Mesodermal cell (in vitro differentiated cells): ENCODE data around the gene MAN2B2.

ENCODE experiments used
- H3K27ac ChIP-seq: 2 replicates; pipeline ENCODE4 v1.7.0; 2013; ENCODE audit warnings: mild to moderate bottlenecking, low read depth, low read length, moderate library complexity; ENCODE audit not compliant: severe bottlenecking
- H3K36me3 ChIP-seq: 2 replicates; pipeline ENCODE4 v1.7.1; 2013; ENCODE audit warnings: mild to moderate bottlenecking, low read length, moderate library complexity; ENCODE audit not compliant: control insufficient read depth, insufficient read depth
- H3K4me1 ChIP-seq: one replicate; pipeline ENCODE4 v1.7.1; 2013; ENCODE audit warnings: mild to moderate bottlenecking, low read length; ENCODE audit not compliant: insufficient read depth, control insufficient read depth, poor library complexity, severe bottlenecking
- H3K4me3 ChIP-seq: 2 replicates; pipeline ENCODE4 v1.7.0; 2013; ENCODE audit warnings: low read length, control low read depth, mild to moderate bottlenecking; ENCODE audit not compliant: insufficient read depth, poor library complexity, severe bottlenecking; ENCODE audit errors: extremely low read depth
- H3K9me3 ChIP-seq: 2 replicates; pipeline ENCODE4 v1.7.1; 2013; ENCODE audit warnings: mild to moderate bottlenecking, low read length, moderate library complexity; ENCODE audit not compliant: control insufficient read depth
- WGBS, 2 experiments: methylation state at CpG; one replicate each; pipeline ENCODE4 v1.1.5; 2013; ENCODE audit warnings: missing lambda C conversion rate in 2 of 2; ENCODE audit not compliant: insufficient coverage in 2 of 2; 5-methylcytosine and 5-hydroxymethylcytosine counted together

MAN2B2 gene

DNA sequence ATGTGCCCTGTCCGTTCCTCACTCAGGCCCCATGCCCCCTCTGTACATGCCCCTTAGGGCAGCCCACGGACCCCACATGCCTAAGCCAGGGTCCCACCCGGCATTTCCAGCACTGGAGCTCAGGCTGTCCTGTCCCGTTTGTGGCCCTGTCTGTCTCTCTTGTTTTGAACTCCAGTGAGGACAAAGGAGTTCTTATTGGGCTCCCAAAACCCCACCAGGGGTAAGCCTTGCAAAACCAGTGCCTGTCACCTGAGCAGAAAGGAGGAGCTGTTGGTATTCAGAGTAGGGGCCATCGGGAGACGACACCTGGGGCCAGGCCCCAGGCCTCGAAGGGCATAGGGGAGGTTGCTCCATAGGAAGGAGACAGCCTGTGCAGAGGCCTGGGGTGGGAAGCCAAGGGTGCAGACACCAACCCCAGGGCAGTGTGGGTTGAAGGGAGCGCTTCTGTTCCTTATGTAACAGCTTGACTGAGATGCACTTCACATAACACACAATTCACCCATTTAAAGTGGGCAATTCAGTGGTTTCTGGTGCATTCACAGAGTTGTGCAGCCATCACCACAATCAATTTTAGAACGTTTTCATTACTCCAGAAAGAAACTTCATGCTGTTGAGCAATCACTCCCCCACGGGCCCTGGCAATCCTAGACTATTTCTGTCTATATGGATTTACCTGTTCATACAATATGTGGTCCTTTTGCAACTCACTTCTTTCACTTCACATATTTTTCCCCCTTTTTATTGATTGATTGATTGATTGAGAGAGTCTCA is 31.7 kb downstream of the MAN2B2 start:
- H3K36me3 ChIP-seq, result peaks cover 24% of the 10 kb centered on the region
- WGBS, 2 experiments, result 89 to 90% methylated on average over 8 to 9 of the region's 10 CpGs
- no peaks in the 10 kb centered on the region for H3K4me1 ChIP-seq
- H3K4me3 ChIP-seq, result no peak overlapping the region
- no peak overlapping the region for H3K27ac ChIP-seq
- peaks cover 12% of the 10 kb centered on the region for H3K9me3 ChIP-seq

DNA sequence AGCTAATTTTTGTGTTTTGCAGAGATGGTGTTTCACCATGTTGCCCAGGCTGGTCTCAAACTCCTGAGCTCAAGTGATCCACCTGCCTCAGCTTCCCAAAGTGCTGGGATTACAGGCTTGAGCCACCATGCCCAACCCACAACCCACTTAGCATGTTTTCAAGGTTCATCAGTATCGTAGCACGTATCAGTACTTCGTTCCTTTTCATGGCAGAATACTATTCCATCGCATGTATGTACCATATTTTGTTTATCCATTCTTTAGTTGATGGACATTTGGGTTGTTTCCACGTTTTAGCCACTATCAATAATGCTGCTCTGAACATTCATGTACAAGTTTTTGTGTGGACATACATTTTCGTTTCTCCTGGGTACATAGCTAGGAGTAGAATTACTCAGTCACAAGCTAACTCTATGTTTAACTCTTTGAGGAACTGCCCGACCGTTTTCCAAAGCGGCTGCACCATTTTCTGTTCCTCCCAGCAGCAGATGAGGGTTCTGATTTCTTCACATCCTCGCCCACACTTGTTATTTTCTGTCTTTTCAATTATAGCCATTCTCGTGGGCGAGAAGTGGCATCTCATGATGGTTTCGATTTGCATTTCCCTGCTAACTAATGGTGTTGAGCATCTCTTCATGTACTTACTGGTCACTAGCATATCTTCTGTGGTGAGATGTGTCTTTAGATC is 32.5 kb downstream of the MAN2B2 start:
- 84 to 90% methylated on average over 6 to 11 of the region's 13 CpGs for WGBS, 2 experiments
- Histone ChIP-seq H3K9me3 (peaks cover 12% of the 10 kb centered on the region), H3K27ac (no peak overlapping the region), H3K4me3 (no peak overlapping the region), H3K36me3 (peaks cover 24% of the 10 kb centered on the region), H3K4me1 (no peaks in the 10 kb centered on the region)

DNA sequence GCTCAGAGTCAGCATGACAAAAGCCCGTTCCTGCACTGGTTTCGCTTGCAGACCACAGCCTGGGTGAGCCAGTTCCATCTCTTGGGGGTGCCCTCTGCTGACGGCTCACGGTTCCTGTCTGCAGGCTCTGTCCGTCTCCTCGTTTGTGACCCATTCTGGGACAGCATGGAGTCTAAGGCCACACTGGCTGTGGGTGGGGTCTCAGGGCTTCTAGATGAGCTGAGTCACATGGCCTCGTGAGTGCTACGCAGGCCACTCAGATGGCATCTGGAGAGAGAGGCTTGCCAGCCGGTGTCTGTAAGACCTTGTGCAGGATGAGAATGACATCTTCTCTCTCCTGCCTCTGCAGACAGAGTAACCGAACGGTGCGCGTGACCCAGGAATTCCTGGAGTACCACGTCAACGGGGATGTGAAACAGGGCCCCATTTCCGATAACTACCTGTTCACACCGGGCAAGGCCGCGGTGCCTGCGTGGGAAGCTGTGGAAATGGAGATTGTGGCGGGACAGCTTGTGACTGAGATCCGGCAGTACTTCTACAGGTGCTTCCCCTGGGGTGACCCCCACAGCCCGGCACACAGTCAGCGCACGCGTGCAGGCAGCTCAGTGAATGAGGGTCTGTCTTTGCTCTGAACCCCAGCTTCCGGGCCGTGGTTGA is 33.9 kb downstream of the MAN2B2 start:
- H3K27ac ChIP-seq, result no peak overlapping the region
- no peaks in the 10 kb centered on the region for H3K4me1 ChIP-seq
- WGBS, 2 experiments, result 82 to 87% methylated on average over 25 to 28 of the region's 28 CpGs

GRCh38 chr4:6609415-6610079 is 34.6 kb downstream of the MAN2B2 start:
- H3K4me3 ChIP-seq, result no peak overlapping the region
- peaks cover 24% of the 10 kb centered on the region for H3K36me3 ChIP-seq
- no peaks in the 10 kb centered on the region for H3K4me1 ChIP-seq
- peaks cover 9% of the 10 kb centered on the region for H3K9me3 ChIP-seq
- WGBS, 2 experiments, result 95 to 96% methylated on average over 22 to 26 of the region's 26 CpGs
- H3K27ac ChIP-seq, result no peak overlapping the region

More for the DNA sequence above, 33.9 kb downstream of the MAN2B2 start:
- Histone ChIP-seq H3K36me3 (peaks cover 24% of the 10 kb centered on the region), H3K9me3 (peaks cover 12% of the 10 kb centered on the region), H3K4me3 (no peak overlapping the region)

DNA sequence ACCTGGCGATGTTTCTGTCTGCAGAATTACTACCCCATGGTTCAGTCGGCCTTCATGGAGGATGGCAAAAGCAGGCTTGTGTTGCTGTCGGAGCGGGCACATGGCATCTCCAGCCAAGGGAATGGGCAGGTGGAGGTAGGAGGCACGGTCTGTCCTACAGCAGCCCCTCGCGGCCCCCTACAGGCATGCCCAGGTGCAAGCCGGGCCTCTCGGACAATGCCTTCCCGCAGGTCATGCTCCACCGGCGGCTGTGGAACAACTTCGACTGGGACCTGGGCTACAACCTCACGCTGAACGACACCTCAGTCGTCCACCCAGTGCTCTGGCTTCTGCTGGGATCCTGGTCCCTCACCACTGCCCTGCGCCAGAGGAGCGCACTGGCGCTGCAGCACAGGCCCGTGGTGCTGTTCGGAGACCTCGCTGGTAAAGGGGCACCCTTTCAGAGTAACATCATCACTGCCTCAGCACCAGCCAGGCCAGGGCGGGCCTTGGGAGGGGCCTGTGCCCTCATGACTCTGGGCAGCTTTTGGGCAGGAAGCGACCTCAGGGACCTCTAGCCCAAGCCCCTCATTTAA is 36.0 kb downstream of the MAN2B2 start:
- 93 to 95% methylated on average over 19 to 22 of the region's 24 CpGs for WGBS, 2 experiments
- H3K4me3 ChIP-seq, result no peak overlapping the region
- H3K4me1 ChIP-seq, result no peaks in the 10 kb centered on the region
- no peak overlapping the region for H3K27ac ChIP-seq
- H3K9me3 ChIP-seq, result no peaks in the 10 kb centered on the region
- peaks cover 13% of the 10 kb centered on the region for H3K36me3 ChIP-seq

DNA sequence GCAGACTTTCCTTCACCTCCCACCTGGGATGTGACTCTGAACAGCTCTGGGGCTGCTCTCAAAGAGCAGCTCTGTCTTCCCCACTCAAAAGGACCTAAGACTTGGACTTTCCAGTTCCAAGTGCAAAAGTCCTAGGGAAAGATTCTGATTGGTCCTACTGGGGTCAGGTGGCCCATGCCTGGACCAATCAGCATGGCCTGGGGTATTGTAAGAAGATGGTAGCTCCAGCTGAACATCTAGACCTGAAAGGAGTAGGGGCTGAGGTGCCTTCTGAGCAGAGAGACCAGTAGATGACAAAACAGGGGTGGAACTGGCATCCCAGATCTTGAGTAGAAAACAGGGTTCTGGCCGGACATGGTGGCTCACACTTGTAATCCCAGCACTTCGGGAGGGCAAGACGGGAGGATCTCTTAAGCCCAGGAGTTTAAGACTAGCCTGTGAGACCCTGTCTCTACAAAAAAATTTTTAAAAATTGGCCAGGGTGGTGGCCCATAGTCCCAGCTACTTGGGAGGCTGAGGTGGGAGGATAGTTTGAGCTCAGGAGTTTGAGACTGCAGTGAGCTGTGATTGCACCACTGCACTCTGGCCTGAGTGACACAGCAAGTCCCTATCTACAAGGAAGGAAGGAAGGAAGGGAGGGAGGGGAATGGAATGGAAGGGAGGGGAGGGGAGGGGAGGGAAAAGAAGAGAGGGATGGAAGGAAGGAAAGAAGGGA is 38.1 kb downstream of the MAN2B2 start:
- Histone ChIP-seq H3K27ac (no peak overlapping the region), H3K36me3 (peaks cover 7% of the 10 kb centered on the region), H3K9me3 (no peaks in the 10 kb centered on the region), H3K4me3 (no peak overlapping the region), H3K4me1 (no peaks in the 10 kb centered on the region)
- whole genome bisulfite sequencing, 2 experiments, result 98% methylated on average over 3 of the region's 3 CpGs

GRCh38 chr4:6613676-6614651 is 39.0 kb downstream of the MAN2B2 start:
- Histone ChIP-seq H3K4me3 (no peak overlapping the region), H3K4me1 (no peaks in the 10 kb centered on the region), H3K9me3 (no peaks in the 10 kb centered on the region), H3K27ac (no peak overlapping the region), H3K36me3 (peaks cover 10% of the 10 kb centered on the region)
- 88 to 92% methylated on average over 16 of the region's 17 CpGs for WGBS, 2 experiments

DNA sequence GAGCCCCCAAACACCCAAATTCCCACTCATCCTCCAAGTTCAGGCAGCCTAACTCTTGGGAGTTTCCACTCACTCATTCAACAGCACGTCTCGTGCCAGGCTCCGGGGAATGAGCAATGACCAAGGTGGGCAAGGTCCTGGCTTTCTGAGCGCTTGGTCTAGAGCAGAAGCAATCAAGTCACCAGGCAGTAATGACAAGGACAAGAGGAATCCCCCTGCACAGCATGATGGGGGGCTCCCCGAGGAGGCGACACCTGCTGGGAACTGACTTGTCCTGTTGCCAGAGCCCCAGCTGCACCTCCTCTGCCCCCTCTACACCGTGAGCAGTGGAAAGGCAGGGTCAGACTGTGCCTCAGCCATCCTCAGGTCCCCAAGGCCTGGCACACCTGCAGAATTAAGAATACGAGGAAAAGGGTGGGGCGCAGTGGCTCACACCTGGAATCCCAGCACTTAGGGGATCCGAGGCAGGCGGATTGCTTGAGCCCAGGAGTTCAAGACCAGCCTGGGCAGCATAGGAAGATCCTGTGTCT is 39.8 kb downstream of the MAN2B2 start:
- H3K36me3 ChIP-seq, result peaks cover 10% of the 10 kb centered on the region
- no peak overlapping the region for H3K27ac ChIP-seq
- no peak overlapping the region for H3K4me3 ChIP-seq
- H3K4me1 ChIP-seq, result no peaks in the 10 kb centered on the region
- no peaks in the 10 kb centered on the region for H3K9me3 ChIP-seq
- 95 to 97% methylated on average over 10 to 11 of the region's 11 CpGs for WGBS, 2 experiments
